Left hindlimb (tissue), 1 donor: ENCODE measurements around the gene SDK2.

Source experiments
- DNase-seq: peaks from one replicate; pipeline ENCODE4 v3.0.0-alpha.2; 2018

Gene SDK2

GRCh38 chr17:73286863-73287296 lies 357.4 kb downstream of the SDK2 start:
- no peak for DNase-seq

DNA sequence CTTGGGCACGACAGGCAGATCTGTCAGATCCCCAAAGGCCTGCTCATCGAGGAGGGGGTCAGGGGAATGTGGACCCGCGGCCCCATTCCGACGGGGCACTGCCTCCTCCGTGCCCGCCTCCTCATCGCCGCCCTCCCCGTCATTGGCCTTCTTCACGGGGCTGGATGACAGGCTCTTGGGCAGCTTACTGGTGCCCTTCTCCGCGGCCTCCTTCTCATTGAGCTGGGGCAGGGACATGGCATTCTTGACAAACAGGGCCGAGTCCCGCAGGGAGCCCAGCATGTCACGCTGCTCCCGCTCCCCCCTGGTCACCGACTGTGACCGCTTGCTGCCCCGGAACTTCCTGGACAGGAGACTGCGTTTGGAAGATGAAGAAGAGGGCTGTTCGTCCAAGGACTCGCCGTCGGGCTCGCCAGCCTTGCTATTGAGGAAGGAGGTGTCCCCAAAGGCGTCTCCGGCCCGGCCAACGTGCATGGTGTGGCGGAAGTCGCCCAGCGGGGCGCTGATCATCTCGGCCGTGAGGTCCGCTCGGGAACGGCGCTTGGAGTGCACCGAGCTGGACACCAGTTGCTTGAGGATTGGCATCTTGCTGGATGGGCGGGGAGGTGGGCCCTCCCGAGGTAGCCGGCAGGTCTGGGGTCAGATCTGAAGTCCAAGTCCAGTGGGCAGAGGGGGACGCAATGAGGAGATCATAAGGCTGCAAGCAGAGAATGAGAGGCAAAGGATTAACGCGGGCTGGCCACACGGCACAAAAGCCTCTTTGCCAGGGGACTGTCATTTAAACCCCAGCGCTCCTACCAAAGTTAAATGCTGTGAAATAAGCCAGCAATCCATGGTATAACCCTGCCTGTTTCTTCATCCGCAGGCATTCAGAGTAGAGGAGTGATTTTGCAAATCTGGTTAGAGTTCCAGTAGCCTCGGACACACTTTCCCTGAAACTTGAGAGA lies 358.1 kb downstream of the SDK2 start:
- DNase-seq: no peak

DNA sequence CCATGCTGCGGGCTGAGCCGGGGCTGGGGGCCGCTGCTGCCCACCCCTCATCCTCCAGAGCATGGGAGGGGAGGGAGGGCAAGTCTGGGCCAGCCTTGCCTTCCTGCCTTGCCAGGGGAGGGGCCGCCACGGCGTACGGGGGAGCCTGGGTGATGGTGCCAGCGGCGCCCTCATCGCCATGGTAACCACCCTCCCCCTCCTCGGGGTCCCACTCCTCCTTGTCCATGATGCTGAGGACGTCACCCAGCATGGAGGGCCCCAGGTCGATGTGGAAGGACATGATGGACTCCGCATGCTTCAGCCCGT lies 358.7 kb downstream of the SDK2 start:
- DNase-seq: no peak

GRCh38 chr17:73284906-73285602 lies 359.2 kb downstream of the SDK2 start:
- no peak for DNase-seq
